ENCODE measurements around the gene KLHDC8B. TPM values are rescaled to one million over a fixed set of nuclear protein-coding genes. Genes with fewer than 3 reads are reported as not detected.

KLHDC8B gene
- total and polyA plus RNA-seq, 2 donors (not counting 1 experiment from before 2014, with no cell fraction given) = 34.4 to 40.5 TPM

DNA sequence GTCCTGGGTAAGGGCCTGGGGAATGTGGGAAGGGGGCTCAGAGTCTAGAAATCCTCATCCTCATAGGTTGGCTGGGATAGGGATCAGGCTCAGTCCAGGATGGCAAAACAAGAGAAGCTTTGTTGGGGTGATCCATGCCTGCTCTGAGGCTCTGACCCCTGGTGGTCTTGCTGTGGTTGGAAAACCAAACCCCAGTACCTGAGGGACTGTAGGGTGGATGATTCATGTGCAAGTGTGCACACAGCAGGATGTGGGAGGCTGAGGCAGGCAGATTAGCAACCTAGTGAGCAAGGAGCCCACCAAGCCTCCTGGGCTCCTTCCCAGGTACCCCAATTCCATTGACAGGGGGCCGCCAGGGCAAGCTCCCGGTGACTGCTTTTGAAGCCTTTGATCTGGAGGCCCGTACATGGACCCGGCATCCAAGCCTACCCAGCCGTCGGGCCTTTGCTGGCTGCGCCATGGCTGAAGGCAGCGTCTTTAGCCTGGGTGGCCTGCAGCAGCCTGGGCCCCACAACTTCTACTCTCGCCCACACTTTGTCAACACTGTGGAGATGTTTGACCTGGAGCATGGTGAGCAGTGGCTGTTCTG, 3.1 kb downstream of the KLHDC8B start:
- no peaks in the 10 kb centered on the region for H3K27me3 ChIP-seq (ENCODE audit: control insufficient read depth, insufficient read depth, low read length)
- H3K4me2 ChIP-seq (ENCODE audit: extremely low read depth, insufficient read depth, low read length) = no peak overlapping the region
- peaks cover 16% of the 10 kb centered on the region for H3K4me1 ChIP-seq (ENCODE audit: control insufficient read depth, extremely low read depth, insufficient read depth, low read length)
- TF ChIP-seq CTCF (conservative IDR thresholded peaks at IDR 0.05 in 1 of 2, IDR thresholded peaks at IDR 0.05 in 1 of 2; ENCODE audit: low read depth in 1 of 2, low read length in 2 of 2) (no peak), EZH2 (IDR thresholded peaks at IDR 0.05; ENCODE audit: low read length, missing control alignments) (no peak)
- no peak overlapping the region for H3K27ac ChIP-seq (ENCODE audit: insufficient read depth, low read length)
- no peak overlapping the region for H2AFZ ChIP-seq (ENCODE audit: low read length)
- H3K9me3 ChIP-seq (ENCODE audit: control insufficient read depth, insufficient read depth, low read depth, low read length) = no peaks in the 10 kb centered on the region
- peaks cover 13% of the 10 kb centered on the region for H3K36me3 ChIP-seq (ENCODE audit: control insufficient read depth, insufficient read depth, low read length)
- H3K4me3 ChIP-seq (replicated peaks in 1 of 4; ENCODE audit: control extremely low read depth in 1 of 4, insufficient read depth in 1 of 4, low read depth in 3 of 4, low read length in 4 of 4) = no peak overlapping the region
- no peaks in the 10 kb centered on the region for H4K20me1 ChIP-seq (ENCODE audit: control insufficient read depth, extremely low read depth, insufficient read depth, low read length)
- H3K79me2 ChIP-seq (ENCODE audit: control insufficient read depth, insufficient read depth, low read length) = peaks cover 6% of the 10 kb centered on the region
- no peak for DNase-seq (ENCODE audit: low read depth in 2 of 2)
- no peak overlapping the region for H3K9ac ChIP-seq (ENCODE audit: insufficient read depth, low read length)

DNA sequence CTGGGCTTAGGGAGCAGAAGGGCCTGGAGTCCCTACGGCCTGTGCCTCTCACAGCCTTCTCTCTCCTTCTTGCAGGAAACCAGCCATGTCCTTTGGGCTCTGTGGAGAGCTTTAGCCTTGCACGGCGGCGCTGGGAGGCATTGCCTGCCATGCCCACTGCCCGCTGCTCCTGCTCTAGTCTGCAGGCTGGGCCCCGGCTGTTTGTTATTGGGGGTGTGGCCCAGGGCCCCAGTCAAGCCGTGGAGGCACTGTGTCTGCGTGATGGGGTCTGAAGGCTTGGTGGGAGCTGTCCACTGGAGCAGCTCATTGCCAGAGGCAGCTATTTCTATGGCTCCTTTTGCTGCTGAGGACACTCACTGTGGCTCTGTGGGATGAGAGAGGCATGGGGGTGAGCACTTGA, 4.1 kb downstream of the KLHDC8B start:
- Histone ChIP-seq H3K4me1 (ENCODE audit: control insufficient read depth, extremely low read depth, insufficient read depth, low read length) (peaks cover 15% of the 10 kb centered on the region), H3K4me2 (ENCODE audit: extremely low read depth, insufficient read depth, low read length) (no peak overlapping the region), H3K36me3 (ENCODE audit: control insufficient read depth, insufficient read depth, low read length) (peaks cover 13% of the 10 kb centered on the region), H3K9me3 (ENCODE audit: control insufficient read depth, insufficient read depth, low read depth, low read length) (no peaks in the 10 kb centered on the region), H3K9ac (ENCODE audit: insufficient read depth, low read length) (no peak overlapping the region), H3K27me3 (ENCODE audit: control insufficient read depth, insufficient read depth, low read length) (no peaks in the 10 kb centered on the region), H3K79me2 (ENCODE audit: control insufficient read depth, insufficient read depth, low read length) (peaks cover 6% of the 10 kb centered on the region), H4K20me1 (ENCODE audit: control insufficient read depth, extremely low read depth, insufficient read depth, low read length) (no peaks in the 10 kb centered on the region), H3K4me3 (replicated peaks in 1 of 4; ENCODE audit: control extremely low read depth in 1 of 4, insufficient read depth in 1 of 4, low read depth in 3 of 4, low read length in 4 of 4) (no peak overlapping the region), H2AFZ (ENCODE audit: low read length) (no peak overlapping the region), H3K27ac (ENCODE audit: insufficient read depth, low read length) (no peak overlapping the region)
- TF ChIP-seq EZH2 (IDR thresholded peaks at IDR 0.05; ENCODE audit: low read length, missing control alignments) (no peak), CTCF (conservative IDR thresholded peaks at IDR 0.05 in 1 of 2, IDR thresholded peaks at IDR 0.05 in 1 of 2; ENCODE audit: low read depth in 1 of 2, low read length in 2 of 2) (no peak)
- DNase-seq (ENCODE audit: low read depth in 2 of 2) = no peak

DNA sequence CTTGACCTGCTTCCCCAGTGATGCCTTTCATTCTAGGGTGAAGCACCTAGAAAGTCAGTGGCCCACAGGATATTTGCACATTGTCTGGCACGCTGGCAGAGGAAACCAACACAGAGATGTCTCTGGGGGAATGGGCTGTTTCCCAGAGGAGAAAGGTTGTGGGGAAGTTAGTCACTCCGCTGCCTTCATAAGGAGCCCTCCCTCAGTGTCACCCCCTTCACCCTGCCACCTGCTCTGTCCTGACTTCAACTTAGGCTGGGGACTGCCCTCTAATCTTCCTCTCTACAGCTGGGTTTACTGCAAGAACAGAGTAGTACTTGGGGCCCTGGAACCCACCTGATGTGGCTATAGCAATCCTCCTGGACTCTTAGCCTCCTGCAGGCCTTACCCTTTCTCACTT, 5.7 kb downstream of the KLHDC8B start:
- Histone ChIP-seq H3K4me3 (replicated peaks in 1 of 4; ENCODE audit: control extremely low read depth in 1 of 4, insufficient read depth in 1 of 4, low read depth in 3 of 4, low read length in 4 of 4) (no peak overlapping the region), H2AFZ (ENCODE audit: low read length) (no peak overlapping the region), H3K27me3 (ENCODE audit: control insufficient read depth, insufficient read depth, low read length) (no peaks in the 10 kb centered on the region), H3K36me3 (ENCODE audit: control insufficient read depth, insufficient read depth, low read length) (peaks cover 13% of the 10 kb centered on the region), H3K79me2 (ENCODE audit: control insufficient read depth, insufficient read depth, low read length) (peaks cover 4% of the 10 kb centered on the region), H3K4me2 (ENCODE audit: extremely low read depth, insufficient read depth, low read length) (no peak overlapping the region), H3K9ac (ENCODE audit: insufficient read depth, low read length) (no peak overlapping the region), H3K27ac (ENCODE audit: insufficient read depth, low read length) (no peak overlapping the region), H3K9me3 (ENCODE audit: control insufficient read depth, insufficient read depth, low read depth, low read length) (no peaks in the 10 kb centered on the region), H3K4me1 (ENCODE audit: control insufficient read depth, extremely low read depth, insufficient read depth, low read length) (peaks cover 12% of the 10 kb centered on the region), H4K20me1 (ENCODE audit: control insufficient read depth, extremely low read depth, insufficient read depth, low read length) (no peaks in the 10 kb centered on the region)
- TF ChIP-seq CTCF (conservative IDR thresholded peaks at IDR 0.05 in 1 of 2, IDR thresholded peaks at IDR 0.05 in 1 of 2; ENCODE audit: low read depth in 1 of 2, low read length in 2 of 2) (no peak), EZH2 (IDR thresholded peaks at IDR 0.05; ENCODE audit: low read length, missing control alignments) (no peak)
- no peak for DNase-seq (ENCODE audit: low read depth in 2 of 2)
